ENCODE results near the gene KRTAP2-4.
"Not testable (repeated sequence)": the region's sequence is repeated elsewhere in the genome, so short reads cannot be mapped to it uniquely, and the experiment has no call there.

KRTAP2-4 gene

DNA sequence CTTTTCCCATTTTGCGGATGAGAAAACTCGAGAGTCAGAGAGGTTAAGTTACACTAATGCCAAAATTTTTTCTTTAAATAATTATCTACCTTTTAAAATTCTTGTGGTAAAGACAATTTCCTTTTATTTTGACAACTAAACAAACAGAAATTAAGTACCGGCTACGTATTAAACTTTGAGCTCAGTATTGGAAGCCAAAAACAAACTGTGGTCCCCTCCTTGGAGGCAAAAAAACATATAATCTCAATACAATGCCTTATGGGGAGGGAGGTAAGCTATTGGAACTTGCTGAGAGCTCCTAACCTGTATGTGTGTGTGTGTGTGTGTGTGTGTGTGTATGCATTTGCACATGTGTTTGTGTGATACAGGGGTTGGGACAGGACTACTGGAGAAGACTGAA is 2.2 kb downstream of the KRTAP2-4 start:
- Histone ChIP-seq H3K14ac (ENCODE audit: low read length in 2 of 2) (no peak overlapping the region), H3K4me2 (ENCODE audit: low read length, poor library complexity, severe bottlenecking) (no peak overlapping the region), H2AFZ (ENCODE audit: low read depth, low read length) (no peak overlapping the region), H3K18ac (ENCODE audit: low read depth in 1 of 2, low read length in 2 of 2) (no peak overlapping the region), H4K91ac (ENCODE audit: low read length) (no peak overlapping the region), H3K9ac (ENCODE audit: low read length) (no peak overlapping the region), H2BK5ac (ENCODE audit: low read depth, low read length, poor library complexity, severe bottlenecking) (no peak overlapping the region), H2BK120ac (ENCODE audit: low read depth, low read length) (no peak overlapping the region), H3K79me1 (replicated peaks; ENCODE audit: low read length, poor library complexity, severe bottlenecking) (no peaks in the 10 kb centered on the region), H2BK12ac (ENCODE audit: low read length in 2 of 2) (no peak overlapping the region), H3K9me3 (ENCODE audit: control insufficient read depth, low read length) (no peaks in the 10 kb centered on the region), H3K23ac (ENCODE audit: low read length in 2 of 2) (no peak overlapping the region), H3K36me3 (ENCODE audit: control insufficient read depth in 1 of 2, insufficient read depth in 2 of 2, low read depth in 1 of 2, low read length in 2 of 2) (no peaks in the 10 kb centered on the region), H3K4me1 (ENCODE audit: control insufficient read depth, insufficient read depth, low read depth, low read length) (peaks cover 9% of the 10 kb centered on the region), H3K27ac (ENCODE audit: low read length, poor library complexity, severe bottlenecking) (no peak overlapping the region), H2AK5ac (ENCODE audit: low read length, severe bottlenecking) (no peak overlapping the region), H3K27me3 (ENCODE audit: control insufficient read depth in 1 of 2, insufficient read depth in 1 of 2, low read length in 2 of 2) (no peaks in the 10 kb centered on the region), H4K8ac (ENCODE audit: low read length) (no peak overlapping the region), H3K4me3 (ENCODE audit: insufficient read depth in 1 of 2, low read depth in 1 of 2, low read length in 2 of 2) (no peak overlapping the region), H3K4ac (ENCODE audit: low read depth in 1 of 2, low read length in 2 of 2) (no peak overlapping the region), H2BK15ac (ENCODE audit: low read depth, poor library complexity, severe bottlenecking) (no peak overlapping the region)
- 80% methylated on average over 2 of the region's 4 CpGs for WGBS
- no peak for DNase-seq

DNA sequence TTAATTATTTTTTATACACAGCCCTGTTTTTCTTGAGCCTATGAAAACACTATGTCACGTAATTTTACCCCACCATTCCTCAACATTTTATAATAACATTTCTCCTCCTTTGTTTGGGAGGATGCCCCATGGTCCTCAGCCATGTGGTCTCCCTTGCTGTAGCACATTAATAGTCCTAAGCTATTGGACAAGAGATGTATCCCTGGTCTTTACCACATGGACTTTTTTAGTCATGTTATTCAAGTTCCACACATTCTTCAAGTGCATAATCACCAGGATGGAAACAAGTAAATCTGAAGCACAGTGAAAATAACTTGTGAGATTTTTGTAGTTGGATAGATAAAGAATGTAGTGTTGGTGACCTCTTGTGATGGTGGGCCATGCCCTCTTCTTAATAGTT is 3.7 kb downstream of the KRTAP2-4 start:
- Histone ChIP-seq H4K91ac (ENCODE audit: low read length) (no peak overlapping the region), H2AK5ac (ENCODE audit: low read length, severe bottlenecking) (no peak overlapping the region), H3K27ac (ENCODE audit: low read length, poor library complexity, severe bottlenecking) (peak overlapping the region; percentile 93), H3K9me3 (ENCODE audit: control insufficient read depth, low read length) (no peaks in the 10 kb centered on the region), H4K8ac (ENCODE audit: low read length) (no peak overlapping the region), H3K4me1 (ENCODE audit: control insufficient read depth, insufficient read depth, low read depth, low read length) (peaks cover 9% of the 10 kb centered on the region), H2BK5ac (ENCODE audit: low read depth, low read length, poor library complexity, severe bottlenecking) (peak overlapping the region; percentile 99), H3K27me3 (ENCODE audit: control insufficient read depth in 1 of 2, insufficient read depth in 1 of 2, low read length in 2 of 2) (no peaks in the 10 kb centered on the region), H3K18ac (ENCODE audit: low read depth in 1 of 2, low read length in 2 of 2) (no peak overlapping the region), H3K23ac (ENCODE audit: low read length in 2 of 2) (no peak overlapping the region), H3K9ac (ENCODE audit: low read length) (peak overlapping the region; percentile 70), H2BK12ac (ENCODE audit: low read length in 2 of 2) (no peak overlapping the region), H3K4me3 (ENCODE audit: insufficient read depth in 1 of 2, low read depth in 1 of 2, low read length in 2 of 2) (no peak overlapping the region), H2BK15ac (ENCODE audit: low read depth, poor library complexity, severe bottlenecking) (no peak overlapping the region), H3K14ac (ENCODE audit: low read length in 2 of 2) (no peak overlapping the region), H3K4me2 (ENCODE audit: low read length, poor library complexity, severe bottlenecking) (no peak overlapping the region), H3K36me3 (ENCODE audit: control insufficient read depth in 1 of 2, insufficient read depth in 2 of 2, low read depth in 1 of 2, low read length in 2 of 2) (no peaks in the 10 kb centered on the region), H3K79me1 (replicated peaks; ENCODE audit: low read length, poor library complexity, severe bottlenecking) (no peaks in the 10 kb centered on the region), H2BK120ac (ENCODE audit: low read depth, low read length) (peak overlapping the region; percentile 15), H3K4ac (ENCODE audit: low read depth in 1 of 2, low read length in 2 of 2) (no peak overlapping the region), H2AFZ (ENCODE audit: low read depth, low read length) (no peak overlapping the region)
- DNase-seq, result peak; percentile 70
- WGBS, result 60% methylated on average over 1 of the region's 1 CpG

DNA sequence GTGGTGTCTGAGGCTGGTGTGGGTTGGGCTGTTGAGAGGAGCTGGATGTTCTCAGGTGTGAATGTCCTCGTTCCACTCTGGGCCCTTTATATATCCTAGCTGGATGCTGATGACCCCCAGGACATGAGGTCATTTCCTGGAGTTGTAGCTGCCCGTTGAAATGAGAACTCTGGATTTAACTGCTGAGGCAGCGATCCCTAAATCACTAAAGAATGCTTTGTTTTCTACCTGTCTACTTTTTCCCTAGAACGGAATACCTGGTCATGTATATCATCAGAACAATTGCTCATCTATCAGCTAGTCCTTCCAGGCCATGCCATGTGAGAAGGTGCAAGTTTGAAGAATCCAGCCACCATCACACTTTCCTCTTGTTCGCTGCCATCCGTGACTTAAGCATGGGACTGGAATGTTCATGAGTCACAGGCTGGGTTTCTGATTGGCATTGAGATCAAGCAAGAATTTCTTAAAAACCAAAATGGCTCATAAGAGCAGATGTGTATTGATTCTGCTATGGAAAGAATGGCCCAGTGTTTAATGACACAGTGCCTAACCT is 5.6 kb downstream of the KRTAP2-4 start, which contains the start of gene KRTAP2-3:
TSS of gene KRTAP2-3 (minus strand) at position 63 of the 553 bp plus-strand sequence. CDS start 64 bp downstream, outside the sequence.
- Histone ChIP-seq H2AK5ac (ENCODE audit: low read length, severe bottlenecking) (peak within 1 kb of the TSS; percentile 28), H2BK15ac (ENCODE audit: low read depth, poor library complexity, severe bottlenecking) (no peak within 1 kb of the TSS), H2AFZ (ENCODE audit: low read depth, low read length) (no peak within 1 kb of the TSS), H4K8ac (ENCODE audit: low read length) (no peak within 1 kb of the TSS), H3K18ac (ENCODE audit: low read depth in 1 of 2, low read length in 2 of 2) (no peak within 1 kb of the TSS), H3K4ac (ENCODE audit: low read depth in 1 of 2, low read length in 2 of 2) (no peak within 1 kb of the TSS), H3K27ac (ENCODE audit: low read length, poor library complexity, severe bottlenecking) (peak within 1 kb of the TSS; percentile 87), H3K9ac (ENCODE audit: low read length) (peak within 1 kb of the TSS; percentile 70), H2BK12ac (ENCODE audit: low read length in 2 of 2) (no peak within 1 kb of the TSS), H2BK120ac (ENCODE audit: low read depth, low read length) (no peak within 1 kb of the TSS), H3K79me1 (replicated peaks; ENCODE audit: low read length, poor library complexity, severe bottlenecking) (no peaks in the 10 kb centered on the region), H3K9me3 (ENCODE audit: control insufficient read depth, low read length) (no peaks in the 10 kb centered on the region), H4K91ac (ENCODE audit: low read length) (no peak within 1 kb of the TSS), H3K23ac (ENCODE audit: low read length in 2 of 2) (no peak within 1 kb of the TSS), H3K4me2 (ENCODE audit: low read length, poor library complexity, severe bottlenecking) (no peak within 1 kb of the TSS), H3K14ac (ENCODE audit: low read length in 2 of 2) (no peak within 1 kb of the TSS), H3K4me3 (ENCODE audit: insufficient read depth in 1 of 2, low read depth in 1 of 2, low read length in 2 of 2) (no peak within 1 kb of the TSS), H3K4me1 (ENCODE audit: control insufficient read depth, insufficient read depth, low read depth, low read length) (peaks cover 7% of the 10 kb centered on the region), H2BK5ac (ENCODE audit: low read depth, low read length, poor library complexity, severe bottlenecking) (peak within 1 kb of the TSS; percentile 5), H3K27me3 (ENCODE audit: control insufficient read depth in 1 of 2, insufficient read depth in 1 of 2, low read length in 2 of 2) (no peaks in the 10 kb centered on the region), H3K36me3 (ENCODE audit: control insufficient read depth in 1 of 2, insufficient read depth in 2 of 2, low read depth in 1 of 2, low read length in 2 of 2) (no peaks in the 10 kb centered on the region)
- peak; percentile 82 for DNase-seq
- 24% methylated on average over 6 of the region's 6 CpGs for WGBS

DNA sequence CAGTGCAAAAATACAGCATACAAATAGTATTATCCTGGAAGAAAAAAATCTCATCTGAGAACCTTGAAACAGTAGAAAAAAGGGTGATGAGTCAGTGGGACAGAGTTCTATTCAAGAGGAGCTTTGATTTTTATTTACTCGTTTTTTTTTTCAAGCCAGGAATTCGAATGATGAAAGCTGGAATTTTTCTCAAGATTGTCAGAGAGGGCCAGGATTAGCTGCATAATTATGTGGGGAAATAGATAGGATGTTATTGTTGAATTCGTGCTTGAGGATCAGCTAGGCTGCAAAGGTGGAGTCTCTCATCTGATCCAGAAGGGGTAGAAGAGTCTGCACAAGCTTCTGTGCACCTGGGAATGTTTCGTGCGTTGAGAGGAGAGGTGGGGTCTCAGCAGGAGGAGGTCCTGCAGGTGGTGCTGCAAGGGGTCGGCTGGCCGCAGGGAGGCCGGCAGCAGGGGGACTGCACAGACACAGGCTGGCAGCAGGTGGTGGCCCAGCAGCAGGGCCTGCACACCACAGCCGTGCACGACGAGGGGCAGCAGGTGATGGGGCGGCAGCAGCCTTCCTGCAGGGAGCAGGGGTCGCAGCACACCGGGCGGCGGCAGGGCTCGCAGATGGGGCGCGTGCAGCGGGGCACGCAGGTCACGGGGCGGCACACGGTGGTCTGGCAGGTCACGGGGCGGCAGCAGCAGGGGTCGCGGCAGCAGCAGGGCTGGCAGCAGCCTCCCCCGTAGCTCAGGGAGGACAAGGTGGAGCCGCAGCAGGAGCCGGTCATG is 6.2 kb downstream of the KRTAP2-4 start:
- H4K8ac ChIP-seq (ENCODE audit: low read length); H3K9ac ChIP-seq (ENCODE audit: low read length); H2BK15ac ChIP-seq (ENCODE audit: low read depth, poor library complexity, severe bottlenecking); H3K27me3 ChIP-seq (ENCODE audit: control insufficient read depth in 1 of 2, insufficient read depth in 1 of 2, low read length in 2 of 2); H3K4me3 ChIP-seq (ENCODE audit: insufficient read depth in 1 of 2, low read depth in 1 of 2, low read length in 2 of 2); H3K14ac ChIP-seq (ENCODE audit: low read length in 2 of 2); H3K18ac ChIP-seq (ENCODE audit: low read depth in 1 of 2, low read length in 2 of 2); H4K91ac ChIP-seq (ENCODE audit: low read length); H2BK120ac ChIP-seq (ENCODE audit: low read depth, low read length); H2AK5ac ChIP-seq (ENCODE audit: low read length, severe bottlenecking); H2BK12ac ChIP-seq (ENCODE audit: low read length in 2 of 2); H2AFZ ChIP-seq (ENCODE audit: low read depth, low read length); H3K9me3 ChIP-seq (ENCODE audit: control insufficient read depth, low read length); H3K4me1 ChIP-seq (ENCODE audit: control insufficient read depth, insufficient read depth, low read depth, low read length); H3K79me1 ChIP-seq (replicated peaks; ENCODE audit: low read length, poor library complexity, severe bottlenecking); H3K4ac ChIP-seq (ENCODE audit: low read depth in 1 of 2, low read length in 2 of 2); H3K4me2 ChIP-seq (ENCODE audit: low read length, poor library complexity, severe bottlenecking); H3K23ac ChIP-seq (ENCODE audit: low read length in 2 of 2); H3K36me3 ChIP-seq (ENCODE audit: control insufficient read depth in 1 of 2, insufficient read depth in 2 of 2, low read depth in 1 of 2, low read length in 2 of 2): not testable (repeated sequence)
- Histone ChIP-seq H2BK5ac (ENCODE audit: low read depth, low read length, poor library complexity, severe bottlenecking) (peak overlapping the region; percentile 5), H3K27ac (ENCODE audit: low read length, poor library complexity, severe bottlenecking) (peak overlapping the region; percentile 87)
- 26% methylated on average over 5 of the region's 31 CpGs for whole genome bisulfite sequencing
- DNase-seq, result peak; percentile 84
